HUES48 (cell line): ENCODE measurements around the gene TSHZ2.
"Not testable (repeated sequence)": the region's sequence is repeated elsewhere in the genome, so short reads cannot be mapped to it uniquely, and the experiment has no call there.

Experiments used
- H3K27ac ChIP-seq: one replicate; pipeline ENCODE4 v1.7.0; 2013; ENCODE audit warnings: low read depth, low read length, inconsistent platforms
- H3K27me3 ChIP-seq: 2 replicates; pipeline ENCODE4 v1.6.1; 2013; ENCODE audit warnings: mild to moderate bottlenecking, low read length; ENCODE audit not compliant: control insufficient read depth, insufficient read depth
- H3K36me3 ChIP-seq: 2 replicates; pipeline ENCODE4 v1.6.1; 2013; ENCODE audit warnings: low read length; ENCODE audit not compliant: control insufficient read depth, insufficient read depth
- H3K4me1 ChIP-seq: 2 replicates; pipeline ENCODE4 v1.6.1; 2013; ENCODE audit warnings: mild to moderate bottlenecking, low read length; ENCODE audit not compliant: control insufficient read depth, insufficient read depth
- H3K4me3 ChIP-seq: 2 replicates; pipeline ENCODE4 v1.5.1; 2013; ENCODE audit warnings: mild to moderate bottlenecking, low read depth, low read length
- H3K9ac ChIP-seq: 2 replicates; pipeline ENCODE4 v1.6.1; 2013; ENCODE audit warnings: mild to moderate bottlenecking, low read depth, low read length, moderate library complexity
- H3K9me3 ChIP-seq: 2 replicates; pipeline ENCODE4 v1.6.1; 2013; ENCODE audit warnings: low read length; ENCODE audit not compliant: control insufficient read depth, insufficient read depth

The TSHZ2 gene

DNA sequence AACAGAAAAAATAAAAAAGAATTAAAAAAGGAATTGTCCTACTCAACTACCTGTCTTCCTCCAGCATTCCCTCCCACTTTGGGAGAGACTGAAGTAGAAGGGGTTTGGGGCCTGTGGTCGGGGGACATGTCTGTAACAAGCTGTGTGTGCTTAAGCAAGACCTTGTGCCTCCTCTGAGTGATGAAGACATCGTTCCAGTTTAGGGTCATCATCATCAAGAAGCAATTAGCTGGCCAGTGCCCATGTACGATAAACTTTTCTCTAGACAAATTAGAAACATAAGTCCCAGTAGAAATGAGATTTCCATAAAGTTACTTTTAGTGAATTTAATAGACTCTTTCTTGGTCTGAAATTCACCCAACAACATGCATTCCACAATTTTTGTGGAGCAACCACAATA lies 348.5 kb downstream of the TSHZ2 start:
- no peak overlapping the region for H3K27ac ChIP-seq
- H3K4me1 ChIP-seq = peaks cover 20% of the 10 kb centered on the region
- H3K36me3 ChIP-seq = no peaks in the 10 kb centered on the region
- H3K27me3 ChIP-seq = no peaks in the 10 kb centered on the region
- H3K9me3 ChIP-seq = no peaks in the 10 kb centered on the region
- H3K9ac ChIP-seq = no peak overlapping the region
- H3K4me3 ChIP-seq = no peak overlapping the region

DNA sequence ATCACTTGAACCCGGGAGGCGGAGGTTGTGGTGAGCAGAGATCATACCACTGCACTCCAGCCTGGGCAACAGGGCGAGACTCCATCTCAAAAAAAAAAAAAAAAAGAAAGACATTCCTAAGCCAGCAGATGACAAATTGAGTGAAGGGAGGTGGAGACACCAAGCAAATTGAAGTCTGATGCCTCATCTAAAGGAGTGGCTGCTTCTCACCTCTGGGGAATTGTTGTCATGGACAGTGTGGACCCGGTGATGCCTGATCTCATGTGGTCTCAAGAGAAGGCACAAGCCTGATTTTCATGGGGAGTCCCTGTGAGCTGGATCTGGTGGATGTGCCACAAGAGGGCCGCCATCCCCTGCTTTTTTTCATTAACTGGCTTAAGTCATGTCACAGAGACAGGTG lies 349.4 kb downstream of the TSHZ2 start:
- Histone ChIP-seq H3K27me3 (no peaks in the 10 kb centered on the region), H3K4me1 (peaks cover 11% of the 10 kb centered on the region)

DNA sequence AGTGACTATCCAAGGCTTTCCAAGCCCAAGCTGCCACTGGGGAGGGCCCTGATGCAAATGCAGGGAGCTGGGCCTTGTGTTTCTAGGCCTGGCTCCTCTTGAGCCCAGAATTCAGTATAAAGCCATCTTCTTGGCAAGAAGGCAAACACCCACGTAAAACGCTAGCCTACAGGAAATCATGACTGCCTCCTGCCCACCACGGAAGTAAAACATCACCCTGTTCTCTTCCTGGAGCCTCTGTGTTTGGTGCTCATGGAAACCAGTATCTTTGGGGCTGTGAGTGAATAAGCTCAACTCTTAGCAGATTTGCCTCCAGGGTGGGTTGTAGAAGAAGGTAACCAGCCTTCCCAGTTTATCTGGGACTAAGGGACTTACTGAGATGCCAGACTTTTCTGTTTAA lies 350.5 kb downstream of the TSHZ2 start:
- no peak overlapping the region for H3K27ac ChIP-seq
- no peak overlapping the region for H3K9ac ChIP-seq
- H3K4me1 ChIP-seq = peaks cover 3% of the 10 kb centered on the region; the same call in 1 of the 2 replicates
- H3K27me3 ChIP-seq = no peaks in the 10 kb centered on the region
- H3K9me3 ChIP-seq = no peaks in the 10 kb centered on the region
- H3K4me3 ChIP-seq = no peak overlapping the region
- no peaks in the 10 kb centered on the region for H3K36me3 ChIP-seq

More for the DNA sequence above, 349.4 kb downstream of the TSHZ2 start:
- Histone ChIP-seq H3K9me3 (no peaks in the 10 kb centered on the region), H3K4me3 (no peak overlapping the region), H3K36me3 (no peaks in the 10 kb centered on the region), H3K9ac (no peak overlapping the region), H3K27ac (no peak overlapping the region)

DNA sequence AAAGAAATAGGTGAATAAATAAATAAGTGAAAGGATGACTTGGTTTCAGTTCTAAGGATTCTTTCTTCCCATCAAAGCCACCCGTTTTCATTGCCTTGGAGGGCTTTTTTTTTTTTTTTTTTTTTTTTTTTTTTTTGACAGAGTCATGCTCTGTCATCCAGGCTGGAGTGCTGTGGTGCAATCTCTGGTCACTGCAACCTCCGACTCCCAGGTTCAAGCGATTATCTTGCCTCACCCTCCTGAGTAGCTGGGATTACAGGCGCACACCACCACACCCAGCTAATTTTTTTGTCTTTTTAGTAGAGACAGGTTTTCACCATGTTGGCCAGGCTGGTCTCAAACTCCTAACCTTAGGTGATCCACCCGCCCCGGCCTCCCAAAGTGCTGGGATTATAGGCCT lies 351.3 kb downstream of the TSHZ2 start:
- not testable (repeated sequence) for H3K4me3 ChIP-seq, H3K9me3 ChIP-seq, H3K27ac ChIP-seq, H3K9ac ChIP-seq, H3K27me3 ChIP-seq, H3K36me3 ChIP-seq, H3K4me1 ChIP-seq

DNA sequence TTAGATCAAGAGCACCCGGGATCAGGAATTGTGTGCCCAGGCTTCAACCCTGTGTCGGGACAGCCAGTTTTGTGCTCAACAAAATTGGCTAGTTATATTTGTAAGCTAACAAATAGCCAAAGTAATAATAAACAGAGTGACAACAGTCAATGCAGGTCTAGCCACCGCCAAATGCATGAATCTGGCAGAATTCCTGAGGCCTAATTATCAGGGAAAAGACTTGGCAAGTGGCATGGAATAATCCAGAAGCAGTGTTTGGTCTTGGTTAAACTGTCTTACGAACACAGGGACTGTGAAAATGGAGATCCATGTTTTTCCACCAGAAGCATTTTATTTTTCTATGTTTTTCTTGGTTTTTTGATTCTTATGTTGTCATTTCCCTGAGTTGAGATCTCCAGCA lies 352.7 kb downstream of the TSHZ2 start:
- Histone ChIP-seq H3K27ac (no peak overlapping the region), H3K9ac (no peak overlapping the region), H3K4me1 (peaks cover 19% of the 10 kb centered on the region), H3K9me3 (no peaks in the 10 kb centered on the region), H3K4me3 (no peak overlapping the region), H3K27me3 (no peaks in the 10 kb centered on the region), H3K36me3 (no peaks in the 10 kb centered on the region)

DNA sequence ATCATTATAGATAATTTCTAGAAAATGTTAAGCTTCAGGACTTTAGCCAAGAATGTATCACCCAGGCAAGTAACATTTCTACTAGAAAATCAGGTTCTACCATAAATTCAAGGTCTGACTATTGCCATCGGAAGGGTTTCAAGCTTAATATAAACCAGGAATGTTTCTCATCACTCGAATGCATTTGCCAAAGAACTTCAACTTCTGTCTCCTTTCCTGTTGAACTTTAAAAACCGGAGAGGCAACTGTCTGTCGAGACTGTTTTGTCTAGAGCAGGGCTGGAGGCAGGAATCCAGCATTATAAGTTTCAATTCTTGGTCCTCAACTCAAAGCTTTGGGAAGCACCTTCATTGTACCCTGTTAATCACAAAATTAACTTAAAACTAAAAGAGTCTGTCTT lies 356.8 kb downstream of the TSHZ2 start:
- Histone ChIP-seq H3K4me1 (peaks cover 25% of the 10 kb centered on the region), H3K9ac (no peak overlapping the region), H3K9me3 (no peaks in the 10 kb centered on the region), H3K4me3 (no peak overlapping the region), H3K27me3 (no peaks in the 10 kb centered on the region), H3K27ac (no peak overlapping the region), H3K36me3 (no peaks in the 10 kb centered on the region)

DNA sequence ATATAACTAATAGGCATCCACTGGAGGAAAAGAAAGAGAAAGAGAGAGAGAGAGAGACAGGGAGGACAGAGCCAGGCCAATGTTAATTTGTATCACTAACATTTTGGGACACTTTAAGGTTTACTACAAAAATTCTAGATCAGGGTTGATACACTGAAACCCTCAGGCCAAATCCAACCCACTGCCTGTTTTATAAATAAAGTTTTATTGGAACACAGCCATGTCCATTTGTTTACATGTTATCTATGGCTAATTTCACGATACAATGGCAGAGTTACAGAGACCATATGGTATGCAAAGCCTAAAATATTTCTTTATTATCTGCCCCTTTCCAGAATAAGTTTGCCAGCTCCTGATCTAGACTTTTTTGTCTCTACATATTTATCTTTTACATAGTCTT lies 357.6 kb downstream of the TSHZ2 start:
- H3K9me3 ChIP-seq = no peaks in the 10 kb centered on the region
- no peak overlapping the region for H3K27ac ChIP-seq
- H3K4me1 ChIP-seq = peaks cover 25% of the 10 kb centered on the region
- H3K36me3 ChIP-seq = no peaks in the 10 kb centered on the region
- H3K9ac ChIP-seq = no peak overlapping the region
- no peaks in the 10 kb centered on the region for H3K27me3 ChIP-seq
- H3K4me3 ChIP-seq = no peak overlapping the region

DNA sequence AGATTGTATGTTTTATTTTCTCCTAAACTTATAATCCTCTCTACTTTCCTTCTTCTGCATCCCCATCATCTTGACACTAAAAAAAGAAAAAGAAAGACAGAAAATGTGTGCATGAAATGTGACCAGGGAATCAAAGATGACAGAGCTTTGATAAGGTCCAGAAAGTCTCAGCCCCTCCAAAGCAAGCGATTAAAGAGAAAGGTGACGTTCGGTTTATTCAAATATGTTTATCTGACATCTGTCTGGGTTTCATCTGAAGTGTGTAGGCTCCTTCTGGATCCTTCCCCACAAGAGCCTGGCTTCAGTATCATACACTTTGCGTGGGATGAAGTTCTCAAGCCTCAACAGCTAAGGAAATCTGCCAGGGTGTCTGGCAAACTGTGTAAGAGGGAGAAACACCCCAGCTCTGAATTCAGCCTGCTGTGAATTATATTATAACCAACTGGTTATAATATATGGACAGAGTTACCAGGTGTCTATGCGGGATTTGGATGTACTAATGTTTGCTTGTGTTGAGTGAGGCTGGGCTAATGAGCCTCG lies 358.5 kb downstream of the TSHZ2 start:
- Histone ChIP-seq H3K9ac (no peak overlapping the region), H3K4me1 (peaks cover 25% of the 10 kb centered on the region), H3K27me3 (no peaks in the 10 kb centered on the region), H3K36me3 (no peaks in the 10 kb centered on the region), H3K9me3 (no peaks in the 10 kb centered on the region), H3K4me3 (no peak overlapping the region), H3K27ac (no peak overlapping the region)

DNA sequence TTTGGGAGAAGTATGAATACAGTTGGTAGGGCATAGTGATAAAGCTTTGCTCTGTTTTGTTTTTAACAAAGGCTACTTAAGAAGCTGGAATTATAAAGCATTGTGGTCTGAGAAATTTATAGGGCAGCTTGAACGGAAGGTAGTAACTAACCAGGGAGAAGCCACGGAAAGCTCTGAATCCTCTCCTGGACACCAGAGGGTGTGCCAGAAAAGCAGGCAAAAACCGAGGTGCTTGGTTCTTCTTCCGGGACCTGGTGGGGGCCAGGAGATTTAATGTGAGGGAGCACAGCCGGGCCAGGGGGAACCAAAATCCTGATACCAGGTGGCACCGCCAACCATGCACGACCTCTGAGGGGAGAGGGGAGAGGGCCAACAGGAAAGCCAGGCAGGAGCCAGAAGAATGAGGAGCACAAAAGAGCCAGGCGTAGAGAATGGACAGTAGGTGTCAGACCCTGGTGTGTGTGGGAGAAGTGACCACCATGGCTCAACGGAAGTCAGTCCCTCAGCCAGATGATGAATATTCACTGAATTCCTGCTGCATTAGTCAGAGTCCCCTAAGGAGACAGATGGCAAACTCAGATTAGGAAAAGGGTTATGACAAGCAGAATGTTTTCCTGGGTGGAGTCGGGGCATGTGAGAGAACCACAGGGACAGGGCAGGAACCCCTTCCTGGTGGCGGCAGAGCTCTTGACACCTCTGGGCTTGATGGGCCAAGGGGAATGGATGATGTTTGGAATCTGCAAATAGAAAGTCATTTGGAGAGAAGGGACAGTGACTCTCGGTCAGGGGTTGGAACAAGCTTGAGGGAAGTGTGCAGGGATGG lies 359.2 kb downstream of the TSHZ2 start:
- no peak overlapping the region for H3K9ac ChIP-seq
- H3K9me3 ChIP-seq = no peaks in the 10 kb centered on the region
- H3K27ac ChIP-seq = no peak overlapping the region
- no peak overlapping the region for H3K4me3 ChIP-seq
- H3K36me3 ChIP-seq = no peaks in the 10 kb centered on the region
- H3K4me1 ChIP-seq = peaks cover 25% of the 10 kb centered on the region
- no peaks in the 10 kb centered on the region for H3K27me3 ChIP-seq

DNA sequence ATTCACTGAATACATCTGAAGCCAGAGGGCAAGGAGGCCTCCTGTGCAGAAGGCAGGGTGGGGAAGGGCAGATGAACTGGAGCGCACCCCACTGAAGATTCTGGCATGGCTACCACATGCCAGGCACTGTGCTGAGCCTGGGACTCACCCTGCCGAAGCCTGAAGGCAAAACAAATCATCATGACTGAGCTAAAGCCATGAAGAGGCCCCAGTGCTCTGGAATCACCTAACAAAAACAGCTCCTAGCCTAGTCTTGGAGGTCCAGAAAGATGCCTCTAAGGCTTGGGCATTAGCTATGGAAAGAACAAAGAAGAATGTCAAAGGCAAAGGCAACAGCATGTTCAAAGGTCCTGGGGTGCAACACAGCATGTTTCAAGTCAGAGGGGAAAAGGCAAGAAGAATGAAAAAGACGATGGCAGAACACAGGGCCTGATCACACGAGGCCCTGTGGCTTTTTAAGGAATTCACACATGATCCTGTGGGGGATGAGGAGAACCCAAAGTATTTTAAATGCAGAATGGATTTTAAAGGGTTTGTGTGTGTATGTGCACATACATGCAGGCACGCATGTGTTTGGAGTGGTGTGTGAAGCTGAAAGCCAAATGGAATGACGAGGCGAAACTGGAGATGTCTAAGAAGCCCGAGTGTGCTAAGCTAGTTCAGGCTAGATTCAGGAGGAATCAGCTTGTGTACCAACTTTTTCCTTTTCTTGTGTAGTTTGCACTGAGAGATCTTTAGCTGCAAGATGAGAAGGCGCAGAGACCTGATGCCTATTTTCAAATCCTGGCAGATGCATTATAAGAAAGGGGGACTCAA lies 360.1 kb downstream of the TSHZ2 start:
- Histone ChIP-seq H3K9me3 (no peaks in the 10 kb centered on the region), H3K27me3 (no peaks in the 10 kb centered on the region), H3K4me1 (peaks cover 25% of the 10 kb centered on the region), H3K27ac (no peak overlapping the region), H3K9ac (no peak overlapping the region), H3K4me3 (no peak overlapping the region), H3K36me3 (no peaks in the 10 kb centered on the region)

DNA sequence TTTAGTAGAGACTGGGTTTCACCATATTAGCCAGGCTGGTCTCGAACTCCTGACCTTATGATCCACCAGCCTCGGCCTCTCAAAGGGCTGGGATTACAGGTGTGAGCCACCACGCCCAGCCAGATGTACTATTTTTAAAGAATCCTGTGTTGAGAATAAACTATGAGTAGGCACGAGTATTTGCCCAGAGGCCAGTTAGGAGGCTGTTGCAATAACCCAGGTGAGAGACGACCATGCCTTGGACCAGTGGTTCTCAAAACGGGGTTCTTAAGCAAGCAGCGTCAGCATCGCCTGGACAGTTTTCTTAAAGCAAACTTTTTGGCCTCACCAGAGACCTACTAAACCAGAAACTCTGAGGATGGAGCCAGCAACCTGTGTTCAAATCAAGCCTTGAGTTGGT lies 362.7 kb downstream of the TSHZ2 start:
- no peak overlapping the region for H3K4me3 ChIP-seq
- H3K27ac ChIP-seq = no peak overlapping the region
- 0 out of 2 replicates have a peak, but pooled peaks cover 5% of the 10 kb centered on the region for H3K4me1 ChIP-seq
- no peaks in the 10 kb centered on the region for H3K27me3 ChIP-seq
- no peaks in the 10 kb centered on the region for H3K36me3 ChIP-seq
- no peak overlapping the region for H3K9ac ChIP-seq
- no peaks in the 10 kb centered on the region for H3K9me3 ChIP-seq
